Activated CD8-positive, alpha-beta memory T cell treated with anti-CD3 and anti-CD28 coated beads for 4 hours (primary cell): ENCODE results near the gene ZNF28.
"Not testable (repeated sequence)": the region's sequence is repeated elsewhere in the genome, so short reads cannot be mapped to it uniquely, and the experiment has no call there.

Source experiments
- DNase-seq, 2 donors: peaks; one replicate each; pipeline ENCODE4 v3.0.0-alpha.2; 2020; ENCODE audit warnings: low read depth in 2 of 2

Gene ZNF28

GRCh38 chr19:52778811-52779210 is 42.6 kb downstream of the ZNF28 start:
- DNase-seq = peak; percentile 30 to 35

- DNase-seq = not testable (repeated sequence)
Measured at GRCh38 chr19:52756447-52756846, 65.0 kb downstream of the ZNF28 start.

- no peak for DNase-seq
Measured at GRCh38 chr19:52749780-52750179, 71.7 kb downstream of the ZNF28 start.

GRCh38 chr19:52748336-52748950 is 73.0 kb downstream of the ZNF28 start:
- DNase-seq = no peak
